Esophagus muscularis mucosa (tissue), 3 donors: ENCODE results near the gene ENOX1.

Experiments
- EP300 ChIP-seq: sonication (generic); formaldehyde crosslinking; IDR thresholded peaks from one replicate; pipeline ENCODE4 v1.6.1; 2017; ENCODE audit warnings: antibody characterized with exemption
- TF ChIP-seq, protein P1 (sequence below), 3 experiments: fragments of 200-600 bp in 2 of 3; fragments of 450-650 bp in 1 of 3; sonication (generic) in 2 of 3; IDR thresholded peaks; one replicate each; pipeline ENCODE4 v1.5.1; 2017 to 2019; ENCODE audit warnings: antibody characterized with exemption in 3 of 3, mild to moderate bottlenecking in 2 of 3, moderate library complexity in 1 of 3

DNA sequence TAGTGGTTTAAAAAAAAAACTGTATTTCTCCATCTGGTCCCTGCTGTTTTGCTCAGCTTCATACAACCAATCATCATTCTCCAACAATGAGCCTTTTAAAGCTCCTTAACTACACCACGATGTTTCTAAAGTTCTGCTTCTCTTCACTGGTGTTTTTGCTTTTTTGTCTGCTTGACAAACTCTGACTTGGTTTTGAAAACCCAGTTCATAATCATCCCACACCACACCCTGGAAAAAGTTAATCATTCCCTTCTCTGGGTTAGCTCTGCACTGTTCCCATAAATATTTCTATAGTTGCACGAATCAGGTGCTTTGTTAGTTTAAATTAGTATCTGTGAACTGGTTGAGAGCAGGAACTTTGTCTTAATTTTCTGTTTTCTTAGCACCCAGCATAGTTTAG lies 217.1 kb downstream of the ENOX1 start:
- TF ChIP-seq EP300 = no peak
- TF ChIP-seq, protein P1, sequence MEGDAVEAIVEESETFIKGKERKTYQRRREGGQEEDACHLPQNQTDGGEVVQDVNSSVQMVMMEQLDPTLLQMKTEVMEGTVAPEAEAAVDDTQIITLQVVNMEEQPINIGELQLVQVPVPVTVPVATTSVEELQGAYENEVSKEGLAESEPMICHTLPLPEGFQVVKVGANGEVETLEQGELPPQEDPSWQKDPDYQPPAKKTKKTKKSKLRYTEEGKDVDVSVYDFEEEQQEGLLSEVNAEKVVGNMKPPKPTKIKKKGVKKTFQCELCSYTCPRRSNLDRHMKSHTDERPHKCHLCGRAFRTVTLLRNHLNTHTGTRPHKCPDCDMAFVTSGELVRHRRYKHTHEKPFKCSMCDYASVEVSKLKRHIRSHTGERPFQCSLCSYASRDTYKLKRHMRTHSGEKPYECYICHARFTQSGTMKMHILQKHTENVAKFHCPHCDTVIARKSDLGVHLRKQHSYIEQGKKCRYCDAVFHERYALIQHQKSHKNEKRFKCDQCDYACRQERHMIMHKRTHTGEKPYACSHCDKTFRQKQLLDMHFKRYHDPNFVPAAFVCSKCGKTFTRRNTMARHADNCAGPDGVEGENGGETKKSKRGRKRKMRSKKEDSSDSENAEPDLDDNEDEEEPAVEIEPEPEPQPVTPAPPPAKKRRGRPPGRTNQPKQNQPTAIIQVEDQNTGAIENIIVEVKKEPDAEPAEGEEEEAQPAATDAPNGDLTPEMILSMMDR (IDR thresholded peaks at IDR 0.05) = no peak
